PC-3 (cell line): ENCODE measurements around the gene MGMT.

ENCODE experiments used
- CTCF ChIP-seq: fragments of 300-600 bp; sonication (generic); conservative IDR thresholded peaks from 2 replicates; pipeline ENCODE4 v1.5.1; 2017; ENCODE audit warnings: antibody characterized with exemption, low read depth, mild to moderate bottlenecking, low read length
- EZH2 ChIP-seq: fragments of 300-600 bp; sonication (generic); IDR thresholded peaks from one replicate; pipeline ENCODE4 v1.6.1; 2017; ENCODE audit warnings: antibody characterized with exemption, mild to moderate bottlenecking, low read length; ENCODE audit not compliant: unreplicated experiment
- EZH2phosphoT487 ChIP-seq: fragments of 300-600 bp; sonication (generic); IDR thresholded peaks from 2 replicates; pipeline ENCODE4 v1.6.1; 2018; ENCODE audit warnings: mild to moderate bottlenecking, antibody characterized with exemption, low read length, borderline replicate concordance

GRCh38 chr10:129799942-129800341, 332.9 kb downstream of the MGMT start:
- TF ChIP-seq CTCF (no peak), EZH2 (no peak), EZH2phosphoT487 (no peak)
